Mesothelial cell of epicardium (in vitro differentiated cells): ENCODE results near the gene LRRC27. TPM values are rescaled to one million over a fixed set of nuclear protein-coding genes. Genes with fewer than 3 reads are reported as not detected.
A peak's percentile ranks its signal among the peaks of the same experiment; 100 is the strongest.
"Not testable (repeated sequence)": the region's sequence is repeated elsewhere in the genome, so short reads cannot be mapped to it uniquely, and the experiment has no call there.

Experiments
- DNase-seq, 2 experiments: peaks; one replicate each; pipeline ENCODE4 v3.0.0; 2021; ENCODE audit warnings: low spot score in 2 of 2; ENCODE audit not compliant: unreplicated experiment in 2 of 2
- H3K27ac Mint-ChIP-seq: 2 replicates; pipeline ENCODE4 v1.8.0; 2021; ENCODE audit warnings: mixed read lengths
- H3K27me3 Mint-ChIP-seq: 2 replicates; pipeline ENCODE4 v1.8.0; 2021; ENCODE audit warnings: low read depth, mixed read lengths
- H3K36me3 Mint-ChIP-seq: 2 replicates; pipeline ENCODE4 v1.8.0; 2021; ENCODE audit warnings: mixed read lengths
- H3K4me1 Mint-ChIP-seq: 2 replicates; pipeline ENCODE4 v1.8.0; 2021; ENCODE audit warnings: mixed read lengths
- H3K4me3 Mint-ChIP-seq: 2 replicates; pipeline ENCODE4 v1.8.0; 2021; ENCODE audit warnings: mild to moderate bottlenecking, moderate library complexity, mixed read lengths
- H3K9me3 Mint-ChIP-seq: 2 replicates; pipeline ENCODE4 v1.8.0; 2021; ENCODE audit warnings: mixed read lengths
- CTCF ChIP-seq: fragments of 200-600 bp; sonication (generic); IDR thresholded peaks from one replicate; pipeline ENCODE4 v1.5.0; 2021; ENCODE audit warnings: antibody characterized with exemption; ENCODE audit not compliant: unreplicated experiment
- total RNA-seq: library from RNA; stranded (reverse); gene quantifications from 3 replicates; pipeline ENCODE4 v1.2.1, GENCODE V29; 2021

The LRRC27 gene
- total RNA-seq, 1 donor from 2014 or later, result 15.2 TPM

GRCh38 chr10:132383751-132384196 is 51.8 kb downstream of the LRRC27 start:
- H3K27ac Mint-ChIP-seq, result peak overlapping the region; percentile 47
- TF ChIP-seq CTCF, result no peak
- H3K4me3 Mint-ChIP-seq, result no peak overlapping the region
- peaks cover 8% of the 10 kb centered on the region for H3K36me3 Mint-ChIP-seq
- peak in 1 of 2 experiments; percentile 16 for DNase-seq
- H3K4me1 Mint-ChIP-seq, result peaks cover 22% of the 10 kb centered on the region
- peaks cover 14% of the 10 kb centered on the region for H3K9me3 Mint-ChIP-seq
- no peaks in the 10 kb centered on the region for H3K27me3 Mint-ChIP-seq

GRCh38 chr10:132384618-132385388 is 52.8 kb downstream of the LRRC27 start:
- peaks cover 4% of the 10 kb centered on the region for H3K36me3 Mint-ChIP-seq
- peak overlapping the region; percentile 47 for H3K27ac Mint-ChIP-seq
- no peak for TF ChIP-seq CTCF
- peak in 1 of 2 experiments; percentile 13 for DNase-seq
- H3K4me1 Mint-ChIP-seq, result peaks cover 31% of the 10 kb centered on the region
- no peak overlapping the region for H3K4me3 Mint-ChIP-seq
- H3K27me3 Mint-ChIP-seq, result no peaks in the 10 kb centered on the region
- H3K9me3 Mint-ChIP-seq, result peaks cover 10% of the 10 kb centered on the region

GRCh38 chr10:132385389-132385667 is 53.3 kb downstream of the LRRC27 start:
- peak overlapping the region; percentile 31 for H3K27ac Mint-ChIP-seq
- no peak overlapping the region for H3K4me3 Mint-ChIP-seq
- H3K4me1 Mint-ChIP-seq, result peaks cover 31% of the 10 kb centered on the region
- H3K27me3 Mint-ChIP-seq, result no peaks in the 10 kb centered on the region
- peaks cover 4% of the 10 kb centered on the region for H3K36me3 Mint-ChIP-seq
- DNase-seq, result no peak
- no peak for TF ChIP-seq CTCF
- H3K9me3 Mint-ChIP-seq, result peaks cover 10% of the 10 kb centered on the region

- TF ChIP-seq CTCF, result no peak
- Mint-ChIP-seq H3K4me3 (no peak overlapping the region), H3K9me3 (peaks cover 10% of the 10 kb centered on the region), H3K4me1 (peaks cover 33% of the 10 kb centered on the region), H3K36me3 (peaks cover 4% of the 10 kb centered on the region), H3K27me3 (no peaks in the 10 kb centered on the region), H3K27ac (peak overlapping the region; percentile 31)
- DNase-seq, result peak in 1 of 2 experiments; percentile 14
Measured at GRCh38 chr10:132385721-132386418, 53.9 kb downstream of the LRRC27 start.

GRCh38 chr10:132386419-132386831 is 54.4 kb downstream of the LRRC27 start:
- H3K4me1 Mint-ChIP-seq, result peaks cover 35% of the 10 kb centered on the region
- no peak overlapping the region for H3K27ac Mint-ChIP-seq
- H3K36me3 Mint-ChIP-seq, result peaks cover 3% of the 10 kb centered on the region
- H3K27me3 Mint-ChIP-seq, result no peaks in the 10 kb centered on the region
- no peak for TF ChIP-seq CTCF
- H3K9me3 Mint-ChIP-seq, result peaks cover 9% of the 10 kb centered on the region
- H3K4me3 Mint-ChIP-seq, result no peak overlapping the region
- peak in 1 of 2 experiments; percentile 13 for DNase-seq

- H3K36me3 Mint-ChIP-seq, H3K4me3 Mint-ChIP-seq, H3K27me3 Mint-ChIP-seq, DNase-seq, H3K9me3 Mint-ChIP-seq, H3K27ac Mint-ChIP-seq: not testable (repeated sequence)
- peaks cover 35% of the 10 kb centered on the region for H3K4me1 Mint-ChIP-seq
Measured at GRCh38 chr10:132386896-132387295, 54.9 kb downstream of the LRRC27 start.
